Activated CD4-positive, alpha-beta memory T cell treated with anti-CD3 and anti-CD28 coated beads, Interleukin-2, amount 10 ng/mL, durations not matched to agents 7 days and 5 days (primary cell): ENCODE measurements around the gene HSPA8. TPM values are rescaled to one million over a fixed set of nuclear protein-coding genes. Genes with fewer than 3 reads are reported as not detected.
A peak's percentile ranks its signal among the peaks of the same experiment; 100 is the strongest.
"Not testable (repeated sequence)": the region's sequence is repeated elsewhere in the genome, so short reads cannot be mapped to it uniquely, and the experiment has no call there.

Experiments used
- CTCF ChIA-PET: fragments of 350-600 bp; sonication (Branson Sonifier 250); formaldehyde crosslinking; loops from one replicate; lab custom pipeline; 2021; ENCODE audit warnings: antibody characterized with exemption, inconsistent platforms; lab: Charles Lee
- POLR2A ChIA-PET: fragments of 350-600 bp; sonication (Branson Sonifier 250); formaldehyde crosslinking; loops from one replicate; lab custom pipeline; 2021; ENCODE audit warnings: antibody characterized with exemption; lab: Charles Lee
- DNase-seq: peaks from one replicate; pipeline ENCODE4 v3.0.0-alpha.2; 2020
- H3K27ac Mint-ChIP-seq: one replicate; pipeline ENCODE4 v1.8.0; 2021; ENCODE audit warnings: mild to moderate bottlenecking, mixed read lengths
- H3K27me3 Mint-ChIP-seq: one replicate; pipeline ENCODE4 v1.8.0; 2021; ENCODE audit warnings: mixed read lengths
- H3K36me3 Mint-ChIP-seq: one replicate; pipeline ENCODE4 v1.8.0; 2021; ENCODE audit warnings: low read depth, mixed read lengths
- H3K4me1 Mint-ChIP-seq: one replicate; pipeline ENCODE4 v1.8.0; 2021; ENCODE audit warnings: mixed read lengths
- H3K4me3 Mint-ChIP-seq: one replicate; pipeline ENCODE4 v1.8.0; 2021; ENCODE audit warnings: mild to moderate bottlenecking, mixed read lengths
- H3K9me3 Mint-ChIP-seq: one replicate; pipeline ENCODE4 v1.8.0; 2021; ENCODE audit warnings: mixed read lengths
- total RNA-seq, 2 experiments: library from RNA; stranded (reverse); gene quantifications; one replicate each; pipeline ENCODE4 v1.2.3, GENCODE V29; 2021

The HSPA8 gene
- 1,000 to 10,000 TPM; 1,570 to 1,577 TPM for total RNA-seq

- H3K27me3 Mint-ChIP-seq, result no peaks in the 10 kb centered on the region
- H3K27ac Mint-ChIP-seq, result peak within 1 kb of the TSS; percentile 99
- peaks cover 53% of the 10 kb centered on the region for H3K4me1 Mint-ChIP-seq
- DNase-seq, result peak; percentile 75
- no peaks in the 10 kb centered on the region for H3K9me3 Mint-ChIP-seq
- peaks cover 65% of the 10 kb centered on the region for H3K36me3 Mint-ChIP-seq
- peak within 1 kb of the TSS; percentile 90 for H3K4me3 Mint-ChIP-seq
- ChIA-PET CTCF (interaction anchor here (0.8 to 9.6 kb wide), 9 partner anchors 7 to 1055 kb away, joined by 3 to 109 read pairs (median 6); no protein-coding TSS in a partner anchor), POLR2A (interaction anchor here (0.6 to 17.8 kb wide), 25 partner anchors 9 to 377 kb away, joined by 3 to 391 read pairs (median 5); no protein-coding TSS in a partner anchor)
Measured at GRCh38 chr11:123061403-123062157, at the start of gene HSPA8. HSPA8 (minus strand) TSS chr11:123062136; CDS start chr11:123061324, 812 bp downstream.

- Mint-ChIP-seq H3K36me3 (no peaks in the 10 kb centered on the region), H3K27ac (no peak overlapping the region), H3K27me3 (peaks cover 9% of the 10 kb centered on the region), H3K4me3 (no peak overlapping the region), H3K4me1 (peaks cover 6% of the 10 kb centered on the region), H3K9me3 (no peaks in the 10 kb centered on the region)
- ChIA-PET CTCF (interaction anchor here (0.6 to 13.6 kb wide), 21 partner anchors 9 to 367 kb away, joined by 3 to 154 read pairs (median 4); partner anchors contain the start of gene HSPA8), POLR2A (interaction anchor here (1.1 to 1.8 kb wide), 2 partner anchors 49 to 135 kb away, joined by 6 to 8 read pairs; partner anchors contain the start of gene HSPA8)
- no peak for DNase-seq
Measured at GRCh38 chr11:123111465-123111864, 49.5 kb upstream of the HSPA8 start.

GRCh38 chr11:123110397-123110796 lies 48.5 kb upstream of the HSPA8 start:
- Mint-ChIP-seq H3K4me1 (peaks cover 6% of the 10 kb centered on the region), H3K27me3 (peaks cover 9% of the 10 kb centered on the region), H3K4me3 (no peak overlapping the region), H3K27ac (no peak overlapping the region), H3K36me3 (no peaks in the 10 kb centered on the region), H3K9me3 (no peaks in the 10 kb centered on the region)
- ChIA-PET CTCF (interaction anchor here (0.6 to 13.6 kb wide), 15 partner anchors 8 to 368 kb away, joined by 3 to 154 read pairs (median 6); partner anchors contain the start of gene HSPA8), POLR2A (interaction anchor here (0.5 to 1.9 kb wide), 5 partner anchors 48 to 358 kb away, joined by 3 to 8 read pairs (median 4); partner anchors contain the start of gene HSPA8)
- no peak for DNase-seq

- POLR2A ChIA-PET, result no interaction called here
- Mint-ChIP-seq H3K9me3 (no peaks in the 10 kb centered on the region), H3K27ac (no peak overlapping the region), H3K4me3 (no peak overlapping the region), H3K36me3 (no peaks in the 10 kb centered on the region), H3K4me1 (peaks cover 10% of the 10 kb centered on the region), H3K27me3 (peaks cover 6% of the 10 kb centered on the region)
- CTCF ChIA-PET, result interaction anchor here (0.8 to 13.6 kb wide), 3 partner anchors 51 to 153 kb away, joined by 3 to 154 read pairs (median 109); no protein-coding TSS in a partner anchor
- DNase-seq, result no peak
Measured at GRCh38 chr11:123107945-123108495, 46.1 kb upstream of the HSPA8 start.

GRCh38 chr11:123104697-123105096 lies 42.8 kb upstream of the HSPA8 start:
- H3K4me3 Mint-ChIP-seq, result no peak overlapping the region
- no peak overlapping the region for H3K27ac Mint-ChIP-seq
- ChIA-PET CTCF (interaction anchor here (1.2 to 13.6 kb wide), 6 partner anchors 13 to 157 kb away, joined by 5 to 109 read pairs (median 19); no protein-coding TSS in a partner anchor), POLR2A (interaction anchor here (1.3 to 7.1 kb wide), 3 partner anchors 42 to 57 kb away, joined by 3 to 51 read pairs (median 21); partner anchors contain the start of gene HSPA8)
- no peaks in the 10 kb centered on the region for H3K9me3 Mint-ChIP-seq
- no peaks in the 10 kb centered on the region for H3K36me3 Mint-ChIP-seq
- peaks cover 15% of the 10 kb centered on the region for H3K4me1 Mint-ChIP-seq
- peaks cover 5% of the 10 kb centered on the region for H3K27me3 Mint-ChIP-seq
- no peak for DNase-seq

GRCh38 chr11:123103326-123103980 lies 41.5 kb upstream of the HSPA8 start:
- no peak overlapping the region for H3K27ac Mint-ChIP-seq

GRCh38 chr11:123100379-123101085 lies 38.6 kb upstream of the HSPA8 start:
- no peak for DNase-seq

More at GRCh38 chr11:123103326-123103980, 41.5 kb upstream of the HSPA8 start:
- ChIA-PET POLR2A (interaction anchor here (0.6 to 7.1 kb wide), 7 partner anchors 15 to 144 kb away, joined by 3 to 51 read pairs (median 3); partner anchors contain the start of gene HSPA8), CTCF (interaction anchor here (0.6 to 13.6 kb wide), 26 partner anchors 8 to 473 kb away, joined by 3 to 109 read pairs (median 6); partner anchors contain the start of gene HSPA8)
- H3K9me3 Mint-ChIP-seq, result no peaks in the 10 kb centered on the region
- no peaks in the 10 kb centered on the region for H3K36me3 Mint-ChIP-seq
- no peaks in the 10 kb centered on the region for H3K27me3 Mint-ChIP-seq
- DNase-seq, result peak; percentile 36
- peaks cover 14% of the 10 kb centered on the region for H3K4me1 Mint-ChIP-seq
- H3K4me3 Mint-ChIP-seq, result no peak overlapping the region

GRCh38 chr11:123098990-123099389 lies 37.1 kb upstream of the HSPA8 start:
- ChIA-PET POLR2A (interaction anchor here (7.1 kb wide), 1 partner anchor 37 kb away, joined by 51 read pairs; the partner anchor contains the start of gene HSPA8), CTCF (interaction anchor here (1.1 to 1.4 kb wide), 2 partner anchors 10 to 90 kb away, joined by 3 read pairs; no protein-coding TSS in a partner anchor)
- peaks cover 14% of the 10 kb centered on the region for H3K4me1 Mint-ChIP-seq
- H3K36me3 Mint-ChIP-seq, result no peaks in the 10 kb centered on the region
- no peaks in the 10 kb centered on the region for H3K9me3 Mint-ChIP-seq
- no peak for DNase-seq
- no peak overlapping the region for H3K27ac Mint-ChIP-seq
- H3K4me3 Mint-ChIP-seq, result no peak overlapping the region
- H3K27me3 Mint-ChIP-seq, result no peaks in the 10 kb centered on the region

More at GRCh38 chr11:123100379-123101085, 38.6 kb upstream of the HSPA8 start:
- Mint-ChIP-seq H3K36me3 (no peaks in the 10 kb centered on the region), H3K4me1 (peaks cover 14% of the 10 kb centered on the region), H3K9me3 (no peaks in the 10 kb centered on the region), H3K4me3 (no peak overlapping the region), H3K27ac (peak overlapping the region; percentile 31), H3K27me3 (no peaks in the 10 kb centered on the region)
- CTCF ChIA-PET, result interaction anchor here (0.6 to 13.6 kb wide), 4 partner anchors 12 to 1306 kb away, joined by 3 to 109 read pairs (median 3); no protein-coding TSS in a partner anchor
- POLR2A ChIA-PET, result interaction anchor here (1.1 to 7.1 kb wide), 2 partner anchors 26 to 38 kb away, joined by 3 to 51 read pairs; partner anchors contain the start of gene HSPA8

- H3K4me3 Mint-ChIP-seq, result no peak overlapping the region
- ChIA-PET POLR2A (interaction anchor here (1.5 kb wide), 1 partner anchor 32 kb away, joined by 9 read pairs; the partner anchor contains the start of gene HSPA8), CTCF (interaction anchor here (1.0 to 1.2 kb wide), 3 partner anchors 8 to 167 kb away, joined by 3 read pairs; no protein-coding TSS in a partner anchor)
- H3K9me3 Mint-ChIP-seq, result no peaks in the 10 kb centered on the region
- H3K27me3 Mint-ChIP-seq, result no peaks in the 10 kb centered on the region
- DNase-seq, result no peak
- H3K4me1 Mint-ChIP-seq, result peaks cover 5% of the 10 kb centered on the region
- no peak overlapping the region for H3K27ac Mint-ChIP-seq
- H3K36me3 Mint-ChIP-seq, result no peaks in the 10 kb centered on the region
Measured at GRCh38 chr11:123093739-123094138, 31.8 kb upstream of the HSPA8 start.

- Mint-ChIP-seq H3K27me3 (no peaks in the 10 kb centered on the region), H3K4me3 (no peak overlapping the region), H3K27ac (no peak overlapping the region), H3K9me3 (no peaks in the 10 kb centered on the region), H3K4me1 (peaks cover 23% of the 10 kb centered on the region), H3K36me3 (no peaks in the 10 kb centered on the region)
- ChIA-PET POLR2A (interaction anchor here (0.7 to 2.1 kb wide), 2 partner anchors 22 to 29 kb away, joined by 3 to 14 read pairs; partner anchors contain the start of gene HSPA8), CTCF (interaction anchor here (1.4 to 2.4 kb wide), 2 partner anchors 12 to 37 kb away, joined by 7 to 17 read pairs; no protein-coding TSS in a partner anchor)
- DNase-seq, result no peak
Measured at GRCh38 chr11:123091506-123091905, 29.6 kb upstream of the HSPA8 start.

GRCh38 chr11:123090168-123090567 lies 28.2 kb upstream of the HSPA8 start:
- H3K27ac Mint-ChIP-seq, POLR2A ChIA-PET, H3K9me3 Mint-ChIP-seq, H3K36me3 Mint-ChIP-seq, H3K27me3 Mint-ChIP-seq, DNase-seq, H3K4me3 Mint-ChIP-seq: not testable (repeated sequence)
- peaks cover 32% of the 10 kb centered on the region for H3K4me1 Mint-ChIP-seq
- CTCF ChIA-PET, result interaction anchor here (0.7 to 0.8 kb wide), 3 partner anchors 36 to 461 kb away, joined by 3 to 5 read pairs (median 4); no protein-coding TSS in a partner anchor
